WI38 (cell line): ENCODE data around the gene CCNH.

ENCODE experiments used
- H3K4me3 ChIP-seq: 2 replicates; pipeline ENCODE4 v1.5.1; 2011; ENCODE audit warnings: low read depth, mild to moderate bottlenecking, control low read depth, low read length
- TF ChIP-seq, protein P1 (sequence below): IDR thresholded peaks from 2 replicates; pipeline ENCODE4 v1.5.1; 2012; ENCODE audit warnings: low read depth, mild to moderate bottlenecking, control low read depth, low read length

CCNH gene

DNA sequence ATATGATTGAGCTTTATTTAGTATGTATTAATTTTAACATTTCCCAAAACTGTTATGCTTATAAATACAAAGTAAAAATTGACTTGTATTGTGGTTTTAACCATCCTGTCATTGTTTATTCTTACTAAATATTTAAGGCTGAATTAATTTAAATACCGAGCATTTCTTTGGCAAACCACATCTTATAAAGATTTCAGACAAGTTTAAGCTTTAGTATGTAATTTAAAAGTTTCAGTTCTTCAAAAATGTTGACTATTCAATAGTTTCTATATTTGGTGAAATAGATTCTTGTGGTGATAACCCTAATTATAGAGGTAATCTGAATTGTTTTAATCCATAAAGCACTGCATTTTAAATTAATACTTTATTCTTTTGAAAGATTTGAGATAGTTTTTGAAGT lies 65.5 kb downstream of the CCNH start:
- TF ChIP-seq, protein P1, sequence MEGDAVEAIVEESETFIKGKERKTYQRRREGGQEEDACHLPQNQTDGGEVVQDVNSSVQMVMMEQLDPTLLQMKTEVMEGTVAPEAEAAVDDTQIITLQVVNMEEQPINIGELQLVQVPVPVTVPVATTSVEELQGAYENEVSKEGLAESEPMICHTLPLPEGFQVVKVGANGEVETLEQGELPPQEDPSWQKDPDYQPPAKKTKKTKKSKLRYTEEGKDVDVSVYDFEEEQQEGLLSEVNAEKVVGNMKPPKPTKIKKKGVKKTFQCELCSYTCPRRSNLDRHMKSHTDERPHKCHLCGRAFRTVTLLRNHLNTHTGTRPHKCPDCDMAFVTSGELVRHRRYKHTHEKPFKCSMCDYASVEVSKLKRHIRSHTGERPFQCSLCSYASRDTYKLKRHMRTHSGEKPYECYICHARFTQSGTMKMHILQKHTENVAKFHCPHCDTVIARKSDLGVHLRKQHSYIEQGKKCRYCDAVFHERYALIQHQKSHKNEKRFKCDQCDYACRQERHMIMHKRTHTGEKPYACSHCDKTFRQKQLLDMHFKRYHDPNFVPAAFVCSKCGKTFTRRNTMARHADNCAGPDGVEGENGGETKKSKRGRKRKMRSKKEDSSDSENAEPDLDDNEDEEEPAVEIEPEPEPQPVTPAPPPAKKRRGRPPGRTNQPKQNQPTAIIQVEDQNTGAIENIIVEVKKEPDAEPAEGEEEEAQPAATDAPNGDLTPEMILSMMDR: no peak
- no peak overlapping the region for H3K4me3 ChIP-seq
